HepG2 (cell line): ENCODE data around the gene SEC14L1. TPM values are rescaled to one million over a fixed set of nuclear protein-coding genes. Genes with fewer than 3 reads are reported as not detected.

ENCODE experiments used
- AGO1 ChIP-seq: fragments of 200-400 bp; formaldehyde crosslinking; IDR thresholded peaks from 2 replicates; pipeline ENCODE4 v1.6.1; 2017; ENCODE audit warnings: mild to moderate bottlenecking, low read depth, low read length, moderate library complexity; ENCODE audit not compliant: poor library complexity, severe bottlenecking
- FOXA1 ChIP-seq, 2 experiments: fragments of 450-650 bp in 1 of 2; sonication (generic) in 1 of 2; formaldehyde crosslinking in 1 of 2; IDR thresholded peaks; 2 replicates each; pipeline versions ENCODE4 v1.4.0 to v1.6.1; 2016 to 2020; ENCODE audit warnings: missing genetic modification reagents in 1 of 2
- HDAC1 ChIP-seq: sonication (generic); formaldehyde crosslinking; IDR thresholded peaks from 2 replicates; pipeline ENCODE4 v1.5.1; 2020; ENCODE audit warnings: mild to moderate bottlenecking, missing genetic modification reagents
- REL ChIP-seq: sonication (generic); formaldehyde crosslinking; conservative IDR thresholded peaks from 2 replicates; pipeline ENCODE4 v1.8.0; 2022; ENCODE audit warnings: mild to moderate bottlenecking, missing genetic modification reagents, moderate library complexity
- SALL1 ChIP-seq: sonication (generic); formaldehyde crosslinking; IDR thresholded peaks from 2 replicates; pipeline ENCODE4 v1.8.0; 2022; ENCODE audit warnings: mild to moderate bottlenecking, missing genetic modification reagents
- SSRP1 ChIP-seq: IDR thresholded peaks from 2 replicates; pipeline ENCODE4 v1.6.1; 2016; ENCODE audit warnings: control low read depth
- TRIM24 ChIP-seq: sonication (generic); formaldehyde crosslinking; IDR thresholded peaks from 2 replicates; pipeline ENCODE4 v1.8.0; 2022; ENCODE audit warnings: mild to moderate bottlenecking, missing genetic modification reagents
- ZEB1 ChIP-seq: IDR thresholded peaks from 2 replicates; pipeline ENCODE4 v1.6.1; 2012; ENCODE audit warnings: mild to moderate bottlenecking, low read depth, inconsistent platforms; ENCODE audit not compliant: insufficient replicate concordance
- ZNF570 ChIP-seq: sonication (generic); formaldehyde crosslinking; IDR thresholded peaks from 2 replicates; pipeline ENCODE4 v1.4.0; 2020; ENCODE audit warnings: mild to moderate bottlenecking, missing genetic modification reagents, borderline replicate concordance
- ZNF629 ChIP-seq: sonication (generic); formaldehyde crosslinking; conservative IDR thresholded peaks from 2 replicates; pipeline ENCODE4 v1.5.0; 2020; ENCODE audit warnings: missing genetic modification reagents
- ZNF788 ChIP-seq: sonication (generic); formaldehyde crosslinking; IDR thresholded peaks from 2 replicates; pipeline ENCODE4 v1.5.0; 2020; ENCODE audit warnings: mild to moderate bottlenecking, missing genetic modification reagents, borderline replicate concordance
- ZNF83 ChIP-seq: sonication (generic); formaldehyde crosslinking; IDR thresholded peaks from 2 replicates; pipeline ENCODE4 v1.4.0; 2020; ENCODE audit warnings: missing genetic modification reagents, mild to moderate bottlenecking, borderline replicate concordance
- polyA plus RNA-seq, 8 experiments: library from polyadenylated mRNA; depleted of rRNA in 3 of 8; stranded (reverse) in 7 of 8; unstranded in 1 of 8; fragments of >200 nt; fragmentation: Illumina TruSeq in 4 of 8; extraction: Trizol in 4 of 8; gene quantifications; 2 replicates each; pipeline versions ENCODE4 v1.2.1 to v1.2.3, GENCODE V29; 2011 to 2016; ENCODE audit warnings: low read depth in 4 of 8, missing spikeins in 1 of 8, mixed read lengths in 1 of 8; ENCODE audit not compliant: insufficient read depth in 1 of 8
- total RNA-seq, 5 experiments: library from RNA; depleted of rRNA; stranded (reverse); fragments of >200 nt; fragmentation: Illumina TruSeq; extraction: Trizol; gene quantifications; 2 replicates each; pipeline ENCODE4 v1.2.3, GENCODE V29; 2016; ENCODE audit warnings: low read depth in 1 of 5
- TF ChIP-seq, protein P1 (sequence below): sonication (generic); formaldehyde crosslinking; IDR thresholded peaks from 2 replicates; pipeline ENCODE4 v1.4.0; 2020; ENCODE audit warnings: missing genetic modification reagents, borderline replicate concordance
- TF ChIP-seq, protein P2 (sequence below): sonication (generic); formaldehyde crosslinking; IDR thresholded peaks from 2 replicates; pipeline ENCODE4 v1.4.0; 2020; ENCODE audit warnings: missing genetic modification reagents
- TF ChIP-seq, protein P3 (sequence below): sonication (generic); formaldehyde crosslinking; IDR thresholded peaks from 2 replicates; pipeline ENCODE4 v1.9.0; 2021; ENCODE audit warnings: missing genetic modification reagents, borderline replicate concordance

SEC14L1 gene
- total and polyA plus RNA-seq, 2 of the 13 experiments (the other 11 are each of a cell fraction or from before 2014, with no cell fraction given) = 26.3 to 43.9 TPM

DNA sequence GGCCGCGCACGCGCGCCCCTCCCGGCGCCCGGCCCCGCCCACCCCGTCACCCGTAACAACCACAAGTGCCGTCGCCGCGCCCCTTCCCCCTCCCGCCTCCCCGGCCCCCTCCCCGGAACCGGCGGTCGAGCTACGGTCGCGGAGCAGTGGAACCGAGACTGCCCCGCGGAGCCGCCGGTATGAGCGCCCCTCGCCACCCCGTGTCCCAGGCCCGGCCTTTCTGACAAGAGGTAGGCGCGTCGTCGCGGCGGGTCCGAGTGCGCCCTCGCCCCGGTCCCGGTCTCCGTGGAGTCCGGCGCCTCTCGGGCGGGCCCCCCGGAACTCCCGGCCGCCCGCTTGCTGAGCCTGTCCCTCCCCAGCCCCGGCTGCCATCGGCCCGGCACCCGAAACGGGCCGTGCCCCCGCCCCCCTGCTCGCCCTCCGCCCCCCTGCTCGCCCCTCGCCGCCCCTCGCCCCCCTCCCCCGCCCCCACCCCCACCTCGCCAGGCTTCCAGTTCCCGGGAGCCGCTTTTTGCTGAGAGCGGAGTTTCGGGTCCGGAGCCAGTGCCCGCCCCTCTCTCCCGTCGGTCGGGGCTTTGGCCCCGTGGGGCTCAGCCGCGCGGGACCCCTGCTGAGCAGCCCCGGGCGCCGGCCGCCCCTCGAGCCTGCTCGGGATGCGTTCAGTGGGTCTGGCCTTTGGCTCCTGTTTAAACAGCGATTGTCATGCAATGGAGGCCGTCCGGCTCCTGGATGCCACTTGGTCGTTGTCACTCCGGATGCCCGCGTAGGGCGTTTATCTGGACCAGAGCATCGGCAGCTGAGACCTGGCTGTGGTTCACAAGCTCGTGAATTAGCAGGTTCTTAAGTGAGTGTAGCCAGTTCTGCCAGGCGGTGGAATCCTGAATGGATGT is at the start of gene SEC14L1 (continued):
- TF ChIP-seq, protein P1, sequence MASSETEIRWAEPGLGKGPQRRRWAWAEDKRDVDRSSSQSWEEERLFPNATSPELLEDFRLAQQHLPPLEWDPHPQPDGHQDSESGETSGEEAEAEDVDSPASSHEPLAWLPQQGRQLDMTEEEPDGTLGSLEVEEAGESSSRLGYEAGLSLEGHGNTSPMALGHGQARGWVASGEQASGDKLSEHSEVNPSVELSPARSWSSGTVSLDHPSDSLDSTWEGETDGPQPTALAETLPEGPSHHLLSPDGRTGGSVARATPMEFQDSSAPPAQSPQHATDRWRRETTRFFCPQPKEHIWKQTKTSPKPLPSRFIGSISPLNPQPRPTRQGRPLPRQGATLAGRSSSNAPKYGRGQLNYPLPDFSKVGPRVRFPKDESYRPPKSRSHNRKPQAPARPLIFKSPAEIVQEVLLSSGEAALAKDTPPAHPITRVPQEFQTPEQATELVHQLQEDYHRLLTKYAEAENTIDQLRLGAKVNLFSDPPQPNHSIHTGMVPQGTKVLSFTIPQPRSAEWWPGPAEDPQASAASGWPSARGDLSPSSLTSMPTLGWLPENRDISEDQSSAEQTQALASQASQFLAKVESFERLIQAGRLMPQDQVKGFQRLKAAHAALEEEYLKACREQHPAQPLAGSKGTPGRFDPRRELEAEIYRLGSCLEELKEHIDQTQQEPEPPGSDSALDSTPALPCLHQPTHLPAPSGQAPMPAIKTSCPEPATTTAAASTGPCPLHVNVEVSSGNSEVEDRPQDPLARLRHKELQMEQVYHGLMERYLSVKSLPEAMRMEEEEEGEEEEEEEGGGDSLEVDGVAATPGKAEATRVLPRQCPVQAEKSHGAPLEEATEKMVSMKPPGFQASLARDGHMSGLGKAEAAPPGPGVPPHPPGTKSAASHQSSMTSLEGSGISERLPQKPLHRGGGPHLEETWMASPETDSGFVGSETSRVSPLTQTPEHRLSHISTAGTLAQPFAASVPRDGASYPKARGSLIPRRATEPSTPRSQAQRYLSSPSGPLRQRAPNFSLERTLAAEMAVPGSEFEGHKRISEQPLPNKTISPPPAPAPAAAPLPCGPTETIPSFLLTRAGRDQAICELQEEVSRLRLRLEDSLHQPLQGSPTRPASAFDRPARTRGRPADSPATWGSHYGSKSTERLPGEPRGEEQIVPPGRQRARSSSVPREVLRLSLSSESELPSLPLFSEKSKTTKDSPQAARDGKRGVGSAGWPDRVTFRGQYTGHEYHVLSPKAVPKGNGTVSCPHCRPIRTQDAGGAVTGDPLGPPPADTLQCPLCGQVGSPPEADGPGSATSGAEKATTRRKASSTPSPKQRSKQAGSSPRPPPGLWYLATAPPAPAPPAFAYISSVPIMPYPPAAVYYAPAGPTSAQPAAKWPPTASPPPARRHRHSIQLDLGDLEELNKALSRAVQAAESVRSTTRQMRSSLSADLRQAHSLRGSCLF = no peak
- no peak; the same call in 1 of the 2 replicates for TF ChIP-seq ZNF83
- no peak for TF ChIP-seq ZEB1
- no peak for TF ChIP-seq ZNF788 (CRISPR knock-in tag)
- peak; percentile 17; the same call in 1 of the 2 replicates for TF ChIP-seq REL (CRISPR knock-in tag)
- no peak for TF ChIP-seq TRIM24 (CRISPR knock-in tag)
- TF ChIP-seq SSRP1 (CRISPR knock-in tag) = no peak
- no peak for TF ChIP-seq FOXA1 (IDR thresholded peaks at IDR 0.05)
- TF ChIP-seq FOXA1 (CRISPR knock-in tag; IDR thresholded peaks at IDR 0.05) = peak; percentile 45; the same call in 1 of the 2 replicates
- no peak for TF ChIP-seq ZNF629 (CRISPR knock-in tag)
- TF ChIP-seq, protein P2, sequence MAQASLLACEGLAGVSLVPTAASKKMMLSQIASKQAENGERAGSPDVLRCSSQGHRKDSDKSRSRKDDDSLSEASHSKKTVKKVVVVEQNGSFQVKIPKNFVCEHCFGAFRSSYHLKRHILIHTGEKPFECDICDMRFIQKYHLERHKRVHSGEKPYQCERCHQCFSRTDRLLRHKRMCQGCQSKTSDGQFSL (CRISPR knock-in tag) = no peak
- no peak for TF ChIP-seq AGO1
- TF ChIP-seq, protein P3, sequence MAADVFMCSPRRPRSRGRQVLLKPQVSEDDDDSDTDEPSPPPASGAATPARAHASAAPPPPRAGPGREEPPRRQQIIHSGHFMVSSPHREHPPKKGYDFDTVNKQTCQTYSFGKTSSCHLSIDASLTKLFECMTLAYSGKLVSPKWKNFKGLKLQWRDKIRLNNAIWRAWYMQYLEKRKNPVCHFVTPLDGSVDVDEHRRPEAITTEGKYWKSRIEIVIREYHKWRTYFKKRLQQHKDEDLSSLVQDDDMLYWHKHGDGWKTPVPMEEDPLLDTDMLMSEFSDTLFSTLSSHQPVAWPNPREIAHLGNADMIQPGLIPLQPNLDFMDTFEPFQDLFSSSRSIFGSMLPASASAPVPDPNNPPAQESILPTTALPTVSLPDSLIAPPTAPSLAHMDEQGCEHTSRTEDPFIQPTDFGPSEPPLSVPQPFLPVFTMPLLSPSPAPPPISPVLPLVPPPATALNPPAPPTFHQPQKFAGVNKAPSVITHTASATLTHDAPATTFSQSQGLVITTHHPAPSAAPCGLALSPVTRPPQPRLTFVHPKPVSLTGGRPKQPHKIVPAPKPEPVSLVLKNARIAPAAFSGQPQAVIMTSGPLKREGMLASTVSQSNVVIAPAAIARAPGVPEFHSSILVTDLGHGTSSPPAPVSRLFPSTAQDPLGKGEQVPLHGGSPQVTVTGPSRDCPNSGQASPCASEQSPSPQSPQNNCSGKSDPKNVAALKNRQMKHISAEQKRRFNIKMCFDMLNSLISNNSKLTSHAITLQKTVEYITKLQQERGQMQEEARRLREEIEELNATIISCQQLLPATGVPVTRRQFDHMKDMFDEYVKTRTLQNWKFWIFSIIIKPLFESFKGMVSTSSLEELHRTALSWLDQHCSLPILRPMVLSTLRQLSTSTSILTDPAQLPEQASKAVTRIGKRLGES (CRISPR knock-in tag) = no peak
- TF ChIP-seq ZNF570 (CRISPR knock-in tag) = no peak
- peak; percentile 67 for TF ChIP-seq HDAC1
- no peak; the same call in none of the 2 replicates for TF ChIP-seq SALL1 (CRISPR knock-in tag)
